Right renal cortex interstitium (tissue), 3 donors: ENCODE results near the gene FXYD5. TPM values are rescaled to one million over a fixed set of nuclear protein-coding genes. Genes with fewer than 3 reads are reported as not detected.

Experiments used
- DNase-seq, 3 donors: peaks; one replicate each; pipeline ENCODE4 v3.0.0-alpha.2; 2013; ENCODE audit warnings: low read depth in 3 of 3, low spot score in 2 of 3
- polyA plus RNA-seq, 3 donors: library from polyadenylated mRNA; unstranded; fragments of 120-200 nt; gene quantifications; one replicate each; pipeline ENCODE4 v1.2.1, GENCODE V29; 2013; ENCODE audit not compliant: insufficient read length in 3 of 3

Gene FXYD5
- polyA plus RNA-seq, 3 donors: 19.1 to 36.7 (median 25.5) TPM

DNA sequence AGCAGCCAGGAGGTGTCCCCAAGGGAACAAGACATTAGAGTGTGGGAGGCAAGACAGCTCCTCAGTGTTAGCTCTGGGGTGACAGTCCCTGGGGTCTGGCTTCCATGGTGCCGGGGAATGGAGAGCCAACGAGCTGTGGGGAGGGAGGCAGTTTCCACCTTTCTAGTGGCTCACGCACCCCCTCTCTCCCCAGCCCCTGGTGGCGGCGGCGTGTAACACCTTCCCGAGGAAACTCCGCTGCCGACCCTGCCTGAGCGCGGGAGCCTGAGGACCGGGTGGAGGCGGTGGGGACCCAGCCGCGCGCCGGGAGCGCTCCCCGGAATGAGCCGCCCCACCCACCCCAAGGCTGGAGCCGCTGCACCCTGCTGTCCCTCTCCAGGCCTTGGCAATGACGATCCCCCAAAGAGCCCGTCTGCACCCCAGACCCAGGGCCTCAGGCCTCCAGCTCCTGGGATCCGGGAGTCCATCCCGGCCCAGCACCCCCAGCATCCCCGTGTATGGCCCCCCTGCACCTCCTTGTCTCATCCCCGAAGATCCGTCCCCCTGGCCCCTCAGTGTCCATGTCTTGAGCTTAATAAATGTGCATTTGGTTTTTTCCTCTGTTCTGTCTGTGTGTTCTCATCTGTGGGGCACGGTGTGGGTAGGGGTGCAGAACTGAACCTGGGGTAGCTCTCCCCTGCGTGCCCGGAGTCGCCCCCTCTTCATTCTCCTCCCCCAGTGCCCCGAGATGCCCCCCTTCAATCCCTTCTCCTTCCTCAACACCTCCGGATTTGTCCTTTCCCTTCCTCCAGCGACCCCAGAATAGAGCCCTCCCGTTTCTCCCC lies 622 bp upstream of the FXYD5 start:
- no peak for DNase-seq

DNA sequence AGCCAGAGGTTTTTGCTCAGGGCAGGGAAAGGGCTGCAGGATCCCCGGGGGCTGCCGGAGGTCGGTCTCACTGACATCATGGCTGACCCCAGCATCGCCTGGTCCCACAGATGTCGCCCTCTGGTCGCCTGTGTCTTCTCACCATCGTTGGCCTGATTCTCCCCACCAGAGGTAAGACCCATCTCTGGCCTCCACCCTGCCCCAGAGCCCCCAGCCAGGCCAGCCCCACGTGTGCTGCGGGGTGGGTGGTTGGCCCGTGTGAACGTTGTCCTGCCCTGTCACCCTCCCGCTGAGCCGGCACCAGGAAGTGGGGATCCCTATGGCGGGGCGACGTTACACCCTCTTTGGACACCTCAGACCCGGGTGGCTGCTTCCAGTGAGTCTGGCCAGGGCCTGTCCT lies 906 bp downstream of the FXYD5 start:
- DNase-seq: no peak

DNA sequence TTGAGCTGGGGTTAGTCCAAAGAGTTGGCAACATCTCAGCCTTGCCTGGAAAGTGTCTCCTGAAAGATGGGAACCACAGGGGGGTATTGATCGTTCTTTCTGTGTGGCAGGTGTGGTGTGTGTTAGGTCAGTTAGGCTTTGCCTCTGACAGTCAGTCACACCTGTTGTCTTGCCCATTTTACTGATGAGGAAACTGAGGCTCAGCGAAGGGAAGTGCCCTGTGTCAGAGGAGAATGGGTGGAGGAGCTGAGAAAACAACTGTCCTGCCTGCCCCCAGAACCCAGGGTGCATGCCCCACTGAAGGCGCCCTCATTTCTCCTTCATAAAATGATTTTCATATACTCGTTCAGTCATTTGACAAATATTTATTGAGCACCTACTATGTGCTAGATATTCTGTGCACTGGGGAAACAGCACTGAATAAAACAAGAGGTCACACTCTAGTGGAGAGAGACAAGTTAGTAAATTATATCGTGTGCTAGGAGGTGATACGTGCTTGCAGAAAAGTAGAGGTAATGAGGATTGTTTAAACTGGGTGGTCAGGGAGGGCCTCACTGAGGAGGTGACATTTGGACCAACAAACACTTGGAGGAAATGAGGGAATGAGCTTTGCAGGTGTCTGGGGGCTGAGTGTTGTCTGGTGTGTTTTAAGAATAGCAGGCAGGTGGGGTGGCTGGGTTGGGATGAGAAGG lies 1.6 kb downstream of the FXYD5 start:
- DNase-seq: no peak

DNA sequence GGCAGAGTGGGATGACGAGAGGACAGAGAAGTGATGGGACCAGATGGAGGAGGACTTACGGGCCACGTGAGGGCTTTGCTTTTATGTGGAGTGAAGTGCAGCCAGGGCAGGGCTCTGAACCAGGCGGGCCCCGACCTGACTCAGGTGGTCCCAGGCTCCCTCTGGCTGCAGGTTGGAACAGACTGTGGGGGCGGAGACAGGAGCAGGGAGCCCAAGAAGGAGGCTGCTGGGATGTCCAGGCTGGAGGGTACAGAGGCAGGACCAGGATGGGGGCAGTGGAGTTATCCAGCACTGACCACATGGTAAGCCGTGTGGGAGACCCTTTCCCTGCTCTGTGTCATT lies 2.1 kb downstream of the FXYD5 start:
- no peak for DNase-seq

DNA sequence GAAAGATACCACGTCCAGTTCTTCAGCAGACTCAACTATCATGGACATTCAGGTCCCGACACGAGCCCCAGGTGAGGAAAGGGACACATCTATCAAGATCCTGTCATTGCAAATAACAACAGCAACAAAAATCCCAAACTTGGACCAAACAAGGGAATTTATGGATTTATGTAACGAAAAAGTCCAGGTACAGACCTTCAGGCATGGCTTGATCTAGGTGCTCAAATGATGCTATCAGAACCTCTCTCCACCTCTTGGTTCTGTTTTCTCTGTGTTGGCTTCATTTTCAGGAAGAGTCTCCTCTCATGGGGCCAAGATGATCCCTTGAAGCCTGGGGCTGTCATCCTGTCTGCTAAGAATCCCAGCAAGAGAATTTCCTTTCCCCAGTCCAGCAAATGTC lies 2.9 kb downstream of the FXYD5 start:
- DNase-seq: no peak

DNA sequence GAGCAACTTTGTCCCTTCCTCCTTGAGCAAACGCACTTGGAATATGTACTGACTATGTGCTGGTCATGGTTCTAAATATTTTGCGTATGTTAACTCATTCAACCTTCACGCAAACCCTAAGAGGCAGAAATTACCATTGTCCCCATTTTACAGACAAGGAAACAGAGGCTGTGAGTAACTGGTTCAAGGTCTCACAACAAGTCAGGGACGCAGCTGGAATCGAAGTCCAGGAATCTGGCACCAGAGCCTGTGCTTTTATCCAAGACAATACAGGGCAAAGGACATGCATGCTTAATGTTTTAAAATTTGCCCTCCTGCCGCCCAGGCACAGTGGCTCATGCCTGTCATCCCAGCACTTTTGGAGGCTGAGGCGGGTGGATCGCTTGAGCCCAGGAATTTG lies 5.1 kb downstream of the FXYD5 start:
- DNase-seq: no peak

DNA sequence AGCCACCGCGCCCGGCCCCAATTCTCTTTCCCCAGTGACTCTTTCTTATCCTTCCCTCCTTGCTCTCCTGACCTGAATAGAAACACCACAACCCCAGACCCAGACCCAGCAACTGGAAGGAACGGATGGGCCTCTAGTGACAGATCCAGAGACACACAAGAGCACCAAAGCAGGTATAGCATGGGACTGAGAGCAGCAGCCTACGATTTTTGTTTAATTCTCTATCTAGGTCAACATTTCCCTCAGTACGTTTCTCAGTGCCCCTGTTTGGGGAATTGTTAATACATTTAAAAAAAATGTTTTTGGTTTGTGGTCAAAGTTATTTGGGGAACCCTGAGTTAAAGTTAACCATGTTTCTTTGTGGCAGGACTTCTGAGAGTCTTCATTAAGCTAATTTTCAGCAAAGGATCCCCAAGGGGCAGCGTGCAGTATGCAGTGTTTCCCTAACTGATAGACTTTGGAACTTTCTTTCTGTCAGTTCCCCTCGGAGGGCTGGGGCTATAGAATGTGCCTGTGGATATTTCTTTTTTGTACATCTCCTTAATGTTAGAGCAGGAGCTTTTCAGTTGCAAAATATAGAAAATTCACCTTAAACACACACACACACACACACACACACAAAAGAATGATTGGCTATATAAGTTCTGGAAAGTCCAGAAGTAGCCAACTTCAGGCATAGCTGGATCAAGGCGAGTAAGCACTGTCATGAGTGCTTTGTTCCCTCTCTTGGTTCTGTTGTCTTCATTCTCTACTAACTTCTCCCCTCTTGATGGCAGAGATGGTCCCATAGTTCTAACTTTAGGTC lies 6.3 kb downstream of the FXYD5 start:
- no peak for DNase-seq

DNA sequence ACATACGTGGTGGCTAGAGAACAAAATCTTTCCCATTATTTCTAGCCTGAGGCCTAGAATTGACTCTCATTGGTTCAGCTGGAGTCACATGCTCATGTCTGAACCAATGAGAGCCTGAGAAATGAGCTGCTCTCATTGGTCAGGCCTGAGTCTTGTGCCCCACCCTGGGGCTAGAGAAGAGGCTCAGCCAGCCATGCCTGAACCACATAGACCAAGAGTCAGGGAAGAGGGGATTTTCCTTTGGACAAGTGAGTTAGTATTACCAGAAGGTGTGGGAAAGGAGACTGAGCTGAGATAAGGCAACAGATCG lies 6.9 kb downstream of the FXYD5 start:
- DNase-seq: no peak

DNA sequence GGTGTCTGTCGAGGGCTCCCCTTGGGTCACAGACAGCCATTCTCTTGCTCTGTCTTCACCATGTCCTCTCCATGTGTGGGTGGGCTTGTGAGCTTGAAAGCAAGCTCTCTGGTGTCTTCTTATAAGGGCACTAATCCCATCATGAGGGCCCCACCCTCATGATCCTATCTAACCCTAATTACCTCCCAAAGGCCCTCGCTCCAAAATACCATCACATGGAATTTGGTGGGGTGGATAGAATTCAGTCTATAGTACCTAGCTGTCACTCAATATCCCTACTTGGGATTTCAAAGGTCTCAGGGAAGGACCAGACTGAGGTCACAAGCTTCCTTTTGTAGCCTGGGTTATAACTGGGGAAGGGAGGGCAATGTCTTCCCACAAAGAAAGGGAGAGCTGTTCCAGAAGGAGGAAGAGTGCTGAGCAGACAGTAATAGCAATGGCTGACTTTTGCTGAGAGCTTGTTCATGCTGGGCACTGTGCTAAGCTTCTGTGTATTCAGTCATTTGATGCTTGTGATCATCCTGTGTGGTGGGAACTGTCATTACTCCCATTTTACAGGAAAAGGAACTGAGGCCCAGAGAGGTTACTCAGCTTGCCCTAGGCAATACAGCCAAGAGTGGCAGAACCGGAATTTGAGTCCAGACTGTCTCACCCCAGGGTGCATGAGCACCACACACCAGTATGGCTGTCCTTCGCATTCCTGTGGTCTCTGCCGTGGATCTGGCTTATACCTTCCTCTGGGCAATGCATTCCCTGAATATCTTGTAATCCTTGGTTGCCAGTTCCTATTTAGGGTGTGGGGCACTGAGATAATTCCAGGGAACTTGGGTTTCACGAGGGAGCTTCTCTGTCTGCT lies 8.2 kb downstream of the FXYD5 start:
- no peak for DNase-seq

DNA sequence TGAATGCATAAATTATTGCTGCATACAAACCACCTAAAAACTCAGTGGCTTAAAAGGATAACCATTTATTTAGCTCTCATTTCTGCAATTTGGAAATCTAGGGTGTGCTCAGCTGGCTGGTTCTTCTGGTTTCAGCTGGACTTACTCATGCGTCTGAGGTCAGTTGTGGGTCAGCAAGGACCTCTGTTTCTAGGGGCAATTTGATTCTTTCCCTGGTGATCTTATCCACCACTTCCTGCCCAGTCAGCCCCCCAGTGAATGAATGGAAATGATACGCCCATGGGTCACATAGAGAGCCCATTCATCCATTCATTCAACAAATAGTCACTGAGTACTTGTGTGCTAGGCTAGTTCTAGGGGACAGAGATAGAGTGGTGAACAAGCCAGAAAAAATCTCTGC lies 9.9 kb downstream of the FXYD5 start:
- DNase-seq: no peak

DNA sequence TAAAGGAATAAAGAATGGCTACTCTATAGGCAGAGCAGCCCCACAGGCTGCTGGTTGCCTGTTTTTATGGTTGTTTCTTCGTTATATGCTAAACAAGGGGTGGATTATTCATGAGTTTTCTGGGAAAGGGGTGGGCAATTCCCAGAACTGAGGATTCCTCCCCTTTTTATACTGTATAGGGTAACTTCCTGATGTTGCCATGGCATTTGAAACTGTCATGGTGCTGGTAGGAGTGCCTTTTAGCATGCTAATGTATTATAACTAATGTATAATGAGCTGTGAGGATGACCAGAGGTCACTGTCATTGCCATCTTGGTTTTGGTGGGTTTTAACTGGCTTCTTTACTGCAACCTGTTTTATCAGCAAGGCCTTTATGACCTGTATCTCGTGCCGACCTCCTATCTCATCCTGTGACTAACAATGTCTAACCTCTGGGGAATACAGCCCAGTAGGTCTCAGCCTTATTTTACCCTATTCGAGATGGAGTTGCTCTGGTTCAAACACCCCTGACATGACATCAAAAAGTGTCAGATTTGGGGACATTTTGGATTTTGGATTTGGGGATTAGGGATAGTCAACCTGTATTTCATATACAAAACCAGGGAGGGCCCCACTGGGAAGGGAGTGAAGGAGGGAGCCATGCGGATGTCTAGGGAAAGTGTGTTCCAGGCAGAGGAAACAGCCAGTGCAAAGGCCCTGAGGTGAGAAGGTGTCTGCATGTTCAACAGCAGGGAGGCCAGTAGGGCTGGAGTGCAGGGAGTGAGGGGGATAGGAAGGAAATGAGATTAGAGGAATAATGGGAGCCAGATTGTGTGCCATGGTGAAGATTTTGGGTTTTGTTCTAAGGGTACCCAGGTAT lies 10.9 kb downstream of the FXYD5 start:
- no peak for DNase-seq

DNA sequence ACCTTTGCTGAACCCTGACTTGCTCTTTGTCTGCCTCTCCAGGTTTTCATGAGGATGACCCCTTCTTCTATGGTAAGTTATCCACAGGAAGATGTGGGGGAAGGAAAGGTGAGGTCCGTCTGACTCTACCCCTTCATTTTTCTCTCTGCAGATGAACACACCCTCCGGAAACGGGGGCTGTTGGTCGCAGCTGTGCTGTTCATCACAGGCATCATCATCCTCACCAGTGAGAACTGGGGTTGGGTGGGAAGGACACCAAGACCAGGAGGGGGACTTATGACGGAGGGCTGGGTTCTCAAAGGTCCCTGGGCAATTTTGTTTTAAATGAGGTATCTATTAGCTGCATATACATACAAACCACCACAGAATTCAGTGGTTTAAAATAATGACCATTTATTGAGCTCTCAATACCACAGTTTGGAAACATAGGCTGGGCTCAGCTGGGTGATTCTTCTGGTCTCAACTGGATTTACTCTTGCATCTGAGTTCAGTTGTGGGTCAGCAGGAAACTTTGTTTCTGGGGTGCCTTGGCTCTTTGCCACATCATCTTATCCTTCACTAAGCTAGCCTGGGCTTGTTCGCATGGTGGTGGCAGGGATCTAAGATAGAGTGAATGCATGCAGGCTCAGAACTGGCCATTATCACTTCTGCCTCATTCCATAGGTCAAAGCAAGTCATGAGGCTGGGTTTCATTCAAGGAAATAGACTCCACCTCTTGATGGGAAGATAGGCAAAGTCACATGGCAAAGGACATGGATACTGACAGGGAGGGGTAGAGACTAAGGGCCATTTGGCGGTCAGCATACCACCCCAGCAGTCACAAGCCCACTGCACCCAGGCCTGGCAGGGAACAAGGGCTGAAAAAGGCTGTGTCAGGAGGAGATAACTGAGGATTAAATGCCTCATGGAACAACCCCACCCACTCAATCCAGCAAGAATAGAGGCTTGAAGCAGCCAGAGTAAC lies 11.8 kb downstream of the FXYD5 start:
- no peak for DNase-seq

DNA sequence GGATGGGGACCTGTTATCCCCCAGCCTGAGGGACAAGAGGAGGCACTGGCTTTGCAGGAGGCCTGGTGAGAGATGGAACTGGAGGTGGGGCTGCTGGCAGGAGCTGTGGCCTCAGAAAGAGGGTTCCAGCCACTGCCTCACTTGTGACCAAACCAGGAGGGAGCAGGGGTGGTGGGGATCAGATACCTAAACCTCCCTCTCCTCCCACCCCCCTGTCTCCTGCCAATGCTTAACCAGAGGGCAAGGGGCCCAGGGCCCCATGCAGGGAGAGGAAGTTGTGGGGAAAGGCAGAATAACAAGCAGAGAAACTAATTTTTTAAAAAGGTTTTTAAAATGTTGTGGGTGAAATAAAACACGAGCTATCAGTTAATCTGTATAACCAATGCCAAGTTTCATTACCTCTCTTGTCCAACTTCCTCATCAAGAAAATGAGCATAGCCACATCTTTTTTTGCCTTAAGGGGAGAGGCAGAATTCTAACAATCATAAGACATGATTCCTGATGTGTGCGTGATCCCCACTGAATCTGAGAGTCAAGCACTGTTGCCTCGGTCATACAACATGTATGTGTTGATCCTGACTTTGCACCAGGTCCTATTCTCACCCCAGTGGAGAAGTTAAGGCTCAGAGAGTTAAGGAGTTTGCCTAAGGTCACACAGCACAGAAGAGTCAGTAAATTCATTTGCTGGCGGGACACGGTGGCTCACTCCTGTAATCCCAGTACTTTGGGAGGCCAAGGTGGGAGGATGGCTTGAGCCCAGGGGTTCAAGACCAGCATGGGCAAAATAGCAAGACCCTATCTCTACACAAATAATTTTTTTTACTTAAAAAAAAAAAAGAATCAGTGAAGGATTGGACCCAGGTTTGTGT lies 12.9 kb downstream of the FXYD5 start:
- no peak for DNase-seq

DNA sequence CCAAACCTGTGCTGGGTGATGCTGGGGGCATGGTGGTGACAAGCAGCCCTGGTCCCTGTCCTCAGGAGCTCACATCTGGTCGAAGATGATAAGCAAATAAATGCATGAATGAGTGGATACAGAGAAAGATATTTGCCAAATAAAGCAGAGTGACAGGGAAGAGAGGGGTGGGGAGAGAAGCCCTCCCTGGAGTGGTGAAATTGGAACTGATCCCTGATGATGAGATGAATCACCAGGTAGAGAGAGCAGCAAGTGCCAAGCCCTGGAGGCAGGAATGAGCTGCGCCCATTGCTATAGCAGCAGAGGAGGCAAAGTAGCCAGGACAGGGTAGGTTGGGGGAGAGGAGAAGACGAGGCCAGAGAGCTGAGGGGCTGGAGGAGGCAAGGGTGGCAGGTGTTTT lies 13.7 kb downstream of the FXYD5 start:
- no peak for DNase-seq

DNA sequence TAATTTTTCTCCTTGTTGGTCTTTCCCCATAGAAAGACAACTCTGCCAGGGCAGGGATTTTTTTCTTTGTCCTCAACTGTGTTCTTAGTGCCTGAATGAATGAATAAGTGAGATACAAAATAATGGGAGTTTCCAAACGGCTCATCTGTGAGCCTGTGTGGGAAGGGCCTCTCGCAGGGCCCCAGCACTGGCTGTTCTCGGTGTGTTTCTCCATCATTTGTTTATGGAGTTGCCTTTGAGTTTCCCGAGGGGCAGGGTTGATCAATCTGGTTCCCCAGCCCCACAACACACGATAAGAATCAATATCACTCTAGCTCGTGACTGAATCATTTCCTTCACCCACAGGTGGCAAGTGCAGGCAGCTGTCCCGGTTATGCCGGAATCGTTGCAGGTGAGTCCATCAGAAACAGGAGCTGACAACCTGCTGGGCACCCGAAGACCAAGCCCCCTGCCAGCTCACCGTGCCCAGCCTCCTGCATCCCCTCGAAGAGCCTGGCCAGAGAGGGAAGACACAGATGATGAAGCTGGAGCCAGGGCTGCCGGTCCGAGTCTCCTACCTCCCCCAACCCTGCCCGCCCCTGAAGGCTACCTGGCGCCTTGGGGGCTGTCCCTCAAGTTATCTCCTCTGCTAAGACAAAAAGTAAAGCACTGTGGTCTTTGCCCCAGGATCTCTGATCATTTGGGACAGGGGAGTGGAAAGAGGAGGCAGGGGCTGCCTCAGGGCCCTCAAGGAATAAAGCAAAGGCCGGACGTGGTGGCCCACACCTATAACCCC lies 14.9 kb downstream of the FXYD5 start:
- DNase-seq: no peak

DNA sequence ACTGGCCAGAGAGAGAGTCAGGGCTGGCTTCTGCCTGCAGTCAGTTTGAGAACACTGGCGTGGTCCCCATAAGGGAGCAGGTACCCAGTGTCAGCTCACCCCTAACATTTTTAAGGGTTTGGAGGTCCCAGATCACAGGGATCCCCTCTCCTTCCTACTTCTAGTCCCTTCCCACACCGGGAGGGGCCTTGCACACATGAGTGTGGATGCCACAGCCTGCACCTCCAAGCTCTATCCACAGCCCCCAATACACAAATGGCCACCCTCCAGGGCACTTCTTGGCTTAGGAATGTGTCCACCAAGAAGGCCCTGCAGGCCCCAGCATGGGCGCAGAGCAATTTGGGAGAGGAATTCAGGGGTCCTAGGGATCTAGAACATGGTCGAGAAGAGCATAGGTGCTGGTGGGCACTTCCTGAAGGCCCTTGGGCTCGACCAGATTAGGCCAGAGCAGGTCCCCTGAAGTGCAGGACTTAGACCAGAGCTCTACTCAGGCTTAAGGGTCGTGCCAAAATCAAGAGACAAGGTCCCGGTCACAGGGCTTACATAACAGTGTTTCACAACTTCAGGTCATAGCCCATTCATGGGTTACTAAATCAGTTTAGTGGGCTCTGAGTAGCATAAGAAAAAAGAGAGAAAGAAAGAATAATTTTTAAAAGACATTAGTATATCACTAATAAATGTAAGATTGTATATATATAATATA lies 16.0 kb downstream of the FXYD5 start:
- DNase-seq: no peak

DNA sequence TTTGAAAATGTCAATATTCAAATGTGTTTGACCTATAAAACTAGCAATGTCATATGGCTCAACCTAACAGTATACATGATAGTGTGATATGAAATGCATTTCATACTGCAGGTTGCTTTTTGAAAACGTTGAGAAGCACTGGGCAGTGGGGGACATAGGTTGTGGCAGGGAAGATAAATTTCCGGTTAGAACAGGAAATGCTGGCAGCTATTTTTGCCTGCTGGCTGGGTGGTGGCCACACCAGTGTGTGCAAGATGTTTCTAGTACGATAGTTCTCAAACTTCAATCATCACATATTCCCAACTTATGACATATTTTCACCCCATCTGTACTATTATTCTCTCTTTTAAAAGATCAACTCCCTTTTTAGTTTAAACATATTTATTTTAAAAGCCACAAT lies 17.2 kb downstream of the FXYD5 start:
- DNase-seq: no peak
